HepG2 (cell line): ENCODE results near the gene COPS6. TPM values are rescaled to one million over a fixed set of nuclear protein-coding genes. Genes with fewer than 3 reads are reported as not detected.

Source experiments
- ARID2 ChIP-seq: sonication (generic); formaldehyde crosslinking; IDR thresholded peaks from 2 replicates; pipeline ENCODE4 v1.8.1; 2022; ENCODE audit warnings: mild to moderate bottlenecking, missing genetic modification reagents, borderline replicate concordance
- CEBPG ChIP-seq: IDR thresholded peaks from 2 replicates; pipeline ENCODE4 v1.6.1; 2016
- EEA1 ChIP-seq: sonication (generic); formaldehyde crosslinking; IDR thresholded peaks from 2 replicates; pipeline ENCODE4 v1.5.1; 2020; ENCODE audit warnings: mild to moderate bottlenecking, missing genetic modification reagents, borderline replicate concordance
- FOXM1 ChIP-seq: sonication (generic); formaldehyde crosslinking; IDR thresholded peaks from 2 replicates; pipeline ENCODE4 v1.5.0; 2020; ENCODE audit warnings: missing genetic modification reagents
- GABPB1 ChIP-seq: IDR thresholded peaks from 2 replicates; pipeline ENCODE4 v1.6.1; 2016; ENCODE audit warnings: mild to moderate bottlenecking, missing genetic modification reagents, moderate library complexity, missing compliant biosample characterization
- GTF2F1 ChIP-seq: fragments of 150-350 bp; IDR thresholded peaks from 2 replicates; pipeline ENCODE4 v1.6.1; 2014; ENCODE audit warnings: low read length
- HES4 ChIP-seq: sonication (generic); formaldehyde crosslinking; IDR thresholded peaks from 2 replicates; pipeline ENCODE4 v1.9.0; 2021; ENCODE audit warnings: mild to moderate bottlenecking, missing genetic modification reagents, borderline replicate concordance
- IKZF4 ChIP-seq: sonication (generic); formaldehyde crosslinking; IDR thresholded peaks from 2 replicates; pipeline ENCODE4 v1.5.1; 2020; ENCODE audit warnings: borderline replicate concordance, mild to moderate bottlenecking, low read depth, missing genetic modification reagents; ENCODE audit errors: not compliant biosample characterization
- KLF9 ChIP-seq: IDR thresholded peaks from 2 replicates; pipeline ENCODE4 v1.6.1; 2016; ENCODE audit warnings: low read depth
- MIER2 ChIP-seq: IDR thresholded peaks from 2 replicates; pipeline ENCODE4 v1.6.1; 2016; ENCODE audit warnings: missing biosample characterization, missing genetic modification reagents
- ZBTB7B ChIP-seq: sonication (generic); formaldehyde crosslinking; IDR thresholded peaks from 2 replicates; pipeline ENCODE4 v1.4.0; 2020; ENCODE audit warnings: missing genetic modification reagents
- ZC3H4 ChIP-seq: sonication (generic); formaldehyde crosslinking; IDR thresholded peaks from 2 replicates; pipeline ENCODE4 v1.4.0; 2020; ENCODE audit warnings: missing genetic modification reagents, borderline replicate concordance
- ZNF136 ChIP-seq: sonication (generic); formaldehyde crosslinking; IDR thresholded peaks from 2 replicates; pipeline ENCODE4 v1.8.1; 2022; ENCODE audit warnings: low read depth, mild to moderate bottlenecking, moderate library complexity, missing genetic modification reagents
- ZNF326 ChIP-seq: sonication (generic); formaldehyde crosslinking; IDR thresholded peaks from 2 replicates; pipeline ENCODE4 v1.4.0; 2020; ENCODE audit warnings: missing genetic modification reagents, borderline replicate concordance
- ZNF614 ChIP-seq: IDR thresholded peaks from 2 replicates; pipeline ENCODE4 v1.6.1; 2018; ENCODE audit warnings: missing biosample characterization, missing genetic modification reagents, inconsistent platforms, borderline replicate concordance
- ZNF644 ChIP-seq: IDR thresholded peaks from 2 replicates; pipeline ENCODE4 v1.6.1; 2016; ENCODE audit warnings: low read depth
- polyA plus RNA-seq, 8 experiments: library from polyadenylated mRNA; depleted of rRNA in 3 of 8; stranded (reverse) in 7 of 8; unstranded in 1 of 8; fragments of >200 nt; fragmentation: Illumina TruSeq in 4 of 8; extraction: Trizol in 4 of 8; gene quantifications; 2 replicates each; pipeline versions ENCODE4 v1.2.1 to v1.2.3, GENCODE V29; 2011 to 2016; ENCODE audit warnings: low read depth in 4 of 8, missing spikeins in 1 of 8, mixed read lengths in 1 of 8; ENCODE audit not compliant: insufficient read depth in 1 of 8
- total RNA-seq, 5 experiments: library from RNA; depleted of rRNA; stranded (reverse); fragments of >200 nt; fragmentation: Illumina TruSeq; extraction: Trizol; gene quantifications; 2 replicates each; pipeline ENCODE4 v1.2.3, GENCODE V29; 2016; ENCODE audit warnings: low read depth in 1 of 5
- TF ChIP-seq, protein P1 (sequence below): sonication (generic); formaldehyde crosslinking; IDR thresholded peaks from 2 replicates; pipeline ENCODE4 v1.4.0; 2020; ENCODE audit warnings: mild to moderate bottlenecking, missing genetic modification reagents, borderline replicate concordance
- TF ChIP-seq, protein P2 (sequence below): sonication (generic); formaldehyde crosslinking; conservative IDR thresholded peaks from 2 replicates; pipeline ENCODE4 v1.8.0; 2022; ENCODE audit warnings: missing genetic modification reagents
- TF ChIP-seq, protein P3 (sequence below): sonication (generic); formaldehyde crosslinking; IDR thresholded peaks from 2 replicates; pipeline ENCODE4 v1.5.0; 2020; ENCODE audit warnings: mild to moderate bottlenecking, missing genetic modification reagents, borderline replicate concordance
- TF ChIP-seq, protein P4 (sequence below): sonication (generic); formaldehyde crosslinking; IDR thresholded peaks from 2 replicates; pipeline ENCODE4 v1.4.0; 2020; ENCODE audit warnings: missing genetic modification reagents; ENCODE audit errors: not compliant biosample characterization
- TF ChIP-seq, protein P5 (sequence below): IDR thresholded peaks from 2 replicates; pipeline ENCODE4 v1.6.1; 2016
- TF ChIP-seq, protein P6 (sequence below): sonication (generic); formaldehyde crosslinking; IDR thresholded peaks from 2 replicates; pipeline ENCODE4 v1.4.0; 2020; ENCODE audit warnings: missing genetic modification reagents

COPS6 gene
- total and polyA plus RNA-seq, 2 of the 13 experiments (the other 11 are each of a cell fraction or from before 2014, with no cell fraction given): 33.4 to 117 TPM

DNA sequence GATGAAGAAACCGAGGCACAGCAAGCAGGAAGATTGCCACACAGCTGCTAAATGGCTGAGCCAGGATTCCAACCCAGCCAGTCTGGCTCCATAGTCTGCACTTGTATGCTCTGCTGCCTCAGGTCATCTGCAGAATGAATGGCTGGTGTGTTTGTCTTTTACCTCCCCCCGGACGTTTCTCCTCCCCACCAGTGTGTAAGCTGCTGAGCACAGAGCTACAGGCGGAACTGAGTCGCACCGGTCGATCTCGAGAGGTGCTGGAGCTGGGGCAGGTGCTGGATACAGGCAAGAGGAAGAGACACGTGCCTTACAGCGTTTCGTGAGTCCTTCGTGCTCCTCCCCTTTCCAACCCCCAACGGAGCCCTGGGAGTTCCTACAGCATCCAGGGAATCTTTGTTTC lies 33.3 kb downstream of the COPS6 start (continued):
- TF ChIP-seq, protein P1, sequence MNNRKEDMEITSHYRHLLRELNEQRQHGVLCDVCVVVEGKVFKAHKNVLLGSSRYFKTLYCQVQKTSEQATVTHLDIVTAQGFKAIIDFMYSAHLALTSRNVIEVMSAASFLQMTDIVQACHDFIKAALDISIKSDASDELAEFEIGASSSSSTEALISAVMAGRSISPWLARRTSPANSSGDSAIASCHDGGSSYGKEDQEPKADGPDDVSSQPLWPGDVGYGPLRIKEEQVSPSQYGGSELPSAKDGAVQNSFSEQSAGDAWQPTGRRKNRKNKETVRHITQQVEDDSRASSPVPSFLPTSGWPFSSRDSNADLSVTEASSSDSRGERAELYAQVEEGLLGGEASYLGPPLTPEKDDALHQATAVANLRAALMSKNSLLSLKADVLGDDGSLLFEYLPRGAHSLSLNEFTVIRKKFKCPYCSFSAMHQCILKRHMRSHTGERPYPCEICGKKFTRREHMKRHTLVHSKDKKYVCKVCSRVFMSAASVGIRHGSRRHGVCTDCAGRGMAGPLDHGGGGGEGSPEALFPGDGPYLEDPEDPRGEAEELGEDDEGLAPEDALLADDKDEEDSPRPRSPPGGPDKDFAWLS (CRISPR knock-in tag): no peak
- TF ChIP-seq, protein P2, sequence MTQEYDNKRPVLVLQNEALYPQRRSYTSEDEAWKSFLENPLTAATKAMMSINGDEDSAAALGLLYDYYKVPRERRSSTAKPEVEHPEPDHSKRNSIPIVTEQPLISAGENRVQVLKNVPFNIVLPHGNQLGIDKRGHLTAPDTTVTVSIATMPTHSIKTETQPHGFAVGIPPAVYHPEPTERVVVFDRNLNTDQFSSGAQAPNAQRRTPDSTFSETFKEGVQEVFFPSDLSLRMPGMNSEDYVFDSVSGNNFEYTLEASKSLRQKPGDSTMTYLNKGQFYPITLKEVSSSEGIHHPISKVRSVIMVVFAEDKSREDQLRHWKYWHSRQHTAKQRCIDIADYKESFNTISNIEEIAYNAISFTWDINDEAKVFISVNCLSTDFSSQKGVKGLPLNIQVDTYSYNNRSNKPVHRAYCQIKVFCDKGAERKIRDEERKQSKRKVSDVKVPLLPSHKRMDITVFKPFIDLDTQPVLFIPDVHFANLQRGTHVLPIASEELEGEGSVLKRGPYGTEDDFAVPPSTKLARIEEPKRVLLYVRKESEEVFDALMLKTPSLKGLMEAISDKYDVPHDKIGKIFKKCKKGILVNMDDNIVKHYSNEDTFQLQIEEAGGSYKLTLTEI (CRISPR knock-in tag): no peak
- TF ChIP-seq ZNF614 (CRISPR knock-in tag): peak; percentile 76; the same call in 1 of the 2 replicates
- TF ChIP-seq ZNF644 (CRISPR knock-in tag): no peak
- no peak for TF ChIP-seq KLF9 (CRISPR knock-in tag)
- TF ChIP-seq, protein P3, sequence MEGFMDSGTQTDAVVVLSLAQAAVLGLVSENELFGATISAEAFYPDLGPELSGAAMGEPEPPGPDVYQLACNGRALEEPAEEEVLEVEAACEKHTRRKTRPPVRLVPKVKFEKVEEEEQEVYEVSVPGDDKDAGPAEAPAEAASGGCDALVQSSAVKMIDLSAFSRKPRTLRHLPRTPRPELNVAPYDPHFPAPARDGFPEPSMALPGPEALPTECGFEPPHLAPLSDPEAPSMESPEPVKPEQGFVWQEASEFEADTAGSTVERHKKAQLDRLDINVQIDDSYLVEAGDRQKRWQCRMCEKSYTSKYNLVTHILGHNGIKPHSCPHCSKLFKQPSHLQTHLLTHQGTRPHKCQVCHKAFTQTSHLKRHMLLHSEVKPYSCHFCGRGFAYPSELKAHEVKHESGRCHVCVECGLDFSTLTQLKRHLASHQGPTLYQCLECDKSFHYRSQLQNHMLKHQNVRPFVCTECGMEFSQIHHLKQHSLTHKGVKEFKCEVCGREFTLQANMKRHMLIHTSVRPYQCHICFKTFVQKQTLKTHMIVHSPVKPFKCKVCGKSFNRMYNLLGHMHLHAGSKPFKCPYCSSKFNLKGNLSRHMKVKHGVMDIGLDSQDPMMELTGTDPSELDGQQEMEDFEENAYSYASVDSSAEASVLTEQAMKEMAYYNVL (CRISPR knock-in tag): no peak
- no peak for TF ChIP-seq EEA1 (CRISPR knock-in tag)
- no peak for TF ChIP-seq ARID2 (CRISPR knock-in tag)
- TF ChIP-seq, protein P4, sequence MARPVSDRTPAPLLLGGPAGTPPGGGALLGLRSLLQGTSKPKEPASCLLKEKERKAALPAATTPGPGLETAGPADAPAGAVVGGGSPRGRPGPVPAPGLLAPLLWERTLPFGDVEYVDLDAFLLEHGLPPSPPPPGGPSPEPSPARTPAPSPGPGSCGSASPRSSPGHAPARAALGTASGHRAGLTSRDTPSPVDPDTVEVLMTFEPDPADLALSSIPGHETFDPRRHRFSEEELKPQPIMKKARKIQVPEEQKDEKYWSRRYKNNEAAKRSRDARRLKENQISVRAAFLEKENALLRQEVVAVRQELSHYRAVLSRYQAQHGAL (CRISPR knock-in tag): no peak
- TF ChIP-seq, protein P5, sequence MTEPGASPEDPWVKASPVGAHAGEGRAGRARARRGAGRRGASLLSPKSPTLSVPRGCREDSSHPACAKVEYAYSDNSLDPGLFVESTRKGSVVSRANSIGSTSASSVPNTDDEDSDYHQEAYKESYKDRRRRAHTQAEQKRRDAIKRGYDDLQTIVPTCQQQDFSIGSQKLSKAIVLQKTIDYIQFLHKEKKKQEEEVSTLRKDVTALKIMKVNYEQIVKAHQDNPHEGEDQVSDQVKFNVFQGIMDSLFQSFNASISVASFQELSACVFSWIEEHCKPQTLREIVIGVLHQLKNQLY (CRISPR knock-in tag): peak; percentile 50; the same call in 1 of the 2 replicates
- TF ChIP-seq ZBTB7B (CRISPR knock-in tag): no peak
- TF ChIP-seq ZC3H4: no peak
- no peak for TF ChIP-seq FOXM1 (CRISPR knock-in tag)
- TF ChIP-seq, protein P6, sequence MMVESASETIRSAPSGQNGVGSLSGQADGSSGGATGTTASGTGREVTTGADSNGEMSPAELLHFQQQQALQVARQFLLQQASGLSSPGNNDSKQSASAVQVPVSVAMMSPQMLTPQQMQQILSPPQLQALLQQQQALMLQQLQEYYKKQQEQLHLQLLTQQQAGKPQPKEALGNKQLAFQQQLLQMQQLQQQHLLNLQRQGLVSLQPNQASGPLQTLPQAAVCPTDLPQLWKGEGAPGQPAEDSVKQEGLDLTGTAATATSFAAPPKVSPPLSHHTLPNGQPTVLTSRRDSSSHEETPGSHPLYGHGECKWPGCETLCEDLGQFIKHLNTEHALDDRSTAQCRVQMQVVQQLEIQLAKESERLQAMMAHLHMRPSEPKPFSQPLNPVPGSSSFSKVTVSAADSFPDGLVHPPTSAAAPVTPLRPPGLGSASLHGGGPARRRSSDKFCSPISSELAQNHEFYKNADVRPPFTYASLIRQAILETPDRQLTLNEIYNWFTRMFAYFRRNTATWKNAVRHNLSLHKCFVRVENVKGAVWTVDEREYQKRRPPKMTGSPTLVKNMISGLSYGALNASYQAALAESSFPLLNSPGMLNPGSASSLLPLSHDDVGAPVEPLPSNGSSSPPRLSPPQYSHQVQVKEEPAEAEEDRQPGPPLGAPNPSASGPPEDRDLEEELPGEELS (CRISPR knock-in tag): peak; percentile 53; the same call in 1 of the 2 replicates
- no peak for TF ChIP-seq ZNF136
- TF ChIP-seq CEBPG (CRISPR knock-in tag): no peak; the same call in 1 of the 2 replicates
- no peak for TF ChIP-seq IKZF4 (CRISPR knock-in tag)
- no peak for TF ChIP-seq HES4 (CRISPR knock-in tag)
- TF ChIP-seq GTF2F1: no peak
- TF ChIP-seq GABPB1: peak; percentile 23; the same call in 1 of the 2 replicates
- no peak for TF ChIP-seq ZNF326 (CRISPR knock-in tag)
- TF ChIP-seq MIER2 (CRISPR knock-in tag): no peak
